K562 (cell line): ENCODE data around the gene LENG9. TPM values are rescaled to one million over a fixed set of nuclear protein-coding genes. Genes with fewer than 3 reads are reported as not detected.

ENCODE experiments used
- ATAC-seq: fragments of 200-7000 bp; cut with Tn5 transposase; 3 replicates; pipeline ENCODE4 v1.9.1; 2020; ENCODE audit warnings: moderate library complexity
- BruUV-seq: library from RNA; stranded (reverse); fragments of 400-500 nt; replicated peaks from 2 replicates; lab custom pipeline; 2021; lab: Mats Ljungman, UMichigan
- CTCF ChIA-PET: fragments of 300-600 bp; formaldehyde crosslinking; extraction: SDS; loops from one replicate; lab custom pipeline; 2021; ENCODE audit warnings: low intra/inter-chr PET ratio; lab: Yijun Ruan, JAX
- POLR2A ChIA-PET: fragments of 300-600, 350-650 bp; sonication (Branson Sonifier 250); formaldehyde crosslinking; extraction: SDS; loops from one replicate; lab custom pipeline; 2021; ENCODE audit warnings: antibody characterized with exemption, inconsistent platforms; lab: Yijun Ruan, JAX
- DNase-seq, 4 experiments: peaks; one replicate each; pipeline versions ENCODE4 v3.0.0 to v3.0.0-alpha.2; 2011 to 2018; ENCODE audit warnings: low spot score in 3 of 4, mixed read lengths in 3 of 4; ENCODE audit errors: extremely low read depth in 1 of 4
- FAIRE-seq: peaks from 2 replicates; lab custom pipeline; 2011; peaks lifted over from hg19 to GRCh38; lab: Jason Lieb, UNC
- H2AFZ ChIP-seq: 2 replicates; pipeline ENCODE4 v1.6.0; 2011; ENCODE audit warnings: low read depth, low read length, control low read depth, inconsistent platforms
- H3K27ac ChIP-seq: fragments of 200-600 bp; 3 replicates; pipeline ENCODE4 v1.8.0; 2011; ENCODE audit warnings: low read depth, mild to moderate bottlenecking, control low read depth, inconsistent platforms, low read length, moderate library complexity, mixed read lengths; ENCODE audit errors: extremely low read depth
- H3K27me3 ChIP-seq, 2 experiments: fragments of 300-600 bp in 1 of 2; 2 replicates in 1 of 2; 3 replicates in 1 of 2; pipeline versions ENCODE4 v1.6.0 to v1.8.0; 2011; ENCODE audit warnings: inconsistent platforms in 2 of 2, low read length in 2 of 2, mild to moderate bottlenecking in 1 of 2, mixed read lengths in 1 of 2, moderate library complexity in 1 of 2; ENCODE audit not compliant: control insufficient read depth in 2 of 2, insufficient read depth in 2 of 2
- H3K36me3 ChIP-seq: fragments of 300-600 bp; 3 replicates; pipeline ENCODE4 v1.8.0; 2011; ENCODE audit warnings: mild to moderate bottlenecking, low read length, inconsistent platforms; ENCODE audit not compliant: control insufficient read depth, insufficient read depth
- H3K4me1 ChIP-seq, 2 experiments: fragments of 200-600 bp in 1 of 2; replicated peaks in 1 of 2; 2 replicates in 1 of 2; 3 replicates in 1 of 2; pipeline versions ENCODE4 v1.5.1 to v1.8.0; 2011; ENCODE audit warnings: inconsistent platforms in 2 of 2, low read length in 2 of 2, mild to moderate bottlenecking in 1 of 2, mixed read lengths in 1 of 2, moderate library complexity in 1 of 2; ENCODE audit not compliant: control insufficient read depth in 2 of 2, insufficient read depth in 2 of 2
- H3K4me2 ChIP-seq: 2 replicates; pipeline ENCODE4 v1.6.1; 2011; ENCODE audit warnings: low read length, control low read depth, inconsistent platforms, mixed read lengths; ENCODE audit not compliant: insufficient read depth
- H3K4me3 ChIP-seq: fragments of 200-600 bp; sonication (generic), shearing (Covaris generic); 2 replicates; pipeline ENCODE4 v1.5.1; 2016; ENCODE audit warnings: control low read depth, inconsistent platforms
- H3K79me2 ChIP-seq: fragments of 200-600 bp; 3 replicates; pipeline ENCODE4 v1.8.0; 2011; ENCODE audit warnings: low read length, inconsistent platforms; ENCODE audit not compliant: control insufficient read depth, insufficient read depth
- H3K9ac ChIP-seq, 2 experiments: 2 replicates each; pipeline versions ENCODE4 v1.6.0 to v1.6.1; 2011; ENCODE audit warnings: low read depth in 2 of 2, low read length in 2 of 2, control low read depth in 1 of 2, inconsistent platforms in 1 of 2, mild to moderate bottlenecking in 1 of 2, mixed read lengths in 1 of 2; ENCODE audit not compliant: insufficient read depth in 1 of 2
- H3K9me1 ChIP-seq: one replicate; pipeline ENCODE4 v1.6.0; 2011; ENCODE audit warnings: inconsistent platforms, mild to moderate bottlenecking, low read length, moderate library complexity; ENCODE audit not compliant: control insufficient read depth, insufficient read depth
- H3K9me3 ChIP-seq: replicated peaks from 2 replicates; pipeline ENCODE4 v1.5.1; 2011; ENCODE audit warnings: low read depth, low read length, inconsistent platforms; ENCODE audit not compliant: control insufficient read depth, insufficient read depth
- H4K20me1 ChIP-seq: replicated peaks from 2 replicates; pipeline ENCODE4 v1.6.1; 2011; ENCODE audit warnings: low read length, inconsistent platforms, mixed read lengths; ENCODE audit not compliant: control insufficient read depth, insufficient read depth
- CBFA2T2 ChIP-seq: fragments of 450-650 bp; conservative IDR thresholded peaks from 2 replicates; pipeline ENCODE4 v1.6.1; 2017; ENCODE audit warnings: mild to moderate bottlenecking
- CHCHD3 ChIP-seq: fragments of 250-450 bp; sonication (Bioruptor Pico); IDR thresholded peaks from 2 replicates; pipeline ENCODE4 v2.1.2; 2022; ENCODE audit warnings: mild to moderate bottlenecking
- HDAC2 ChIP-seq: fragments of 450-650 bp; IDR thresholded peaks from 2 replicates; pipeline ENCODE4 v1.6.1; 2016; ENCODE audit warnings: mild to moderate bottlenecking
- KDM1A ChIP-seq, 2 experiments: fragments of 450-650 bp; IDR thresholded peaks; 2 replicates each; pipeline ENCODE4 v1.6.1; 2016; ENCODE audit warnings: mild to moderate bottlenecking in 2 of 2
- MTF1 ChIP-seq: fragments of 250-450 bp; sonication (Bioruptor Pico); IDR thresholded peaks from 2 replicates; pipeline ENCODE4 v1.9.0; 2021; ENCODE audit warnings: moderate library complexity, mild to moderate bottlenecking, inconsistent platforms, borderline replicate concordance
- NFRKB ChIP-seq: fragments of 450-650 bp; IDR thresholded peaks from 2 replicates; pipeline ENCODE4 v1.6.1; 2016; ENCODE audit warnings: low read depth
- POLR2A ChIP-seq: fragments of 450-650 bp; conservative IDR thresholded peaks from 2 replicates; pipeline ENCODE4 v1.6.1; 2016
- POLR2G ChIP-seq: fragments of 200-400 bp; formaldehyde crosslinking; IDR thresholded peaks from 2 replicates; pipeline ENCODE4 v1.6.1; 2017; ENCODE audit warnings: low read depth, mild to moderate bottlenecking, antibody characterized with exemption, low read length, moderate library complexity
- POLR3G ChIP-seq: IDR thresholded peaks from 2 replicates; pipeline ENCODE4 v1.6.1; 2011; ENCODE audit not compliant: insufficient read length, insufficient replicate concordance; ENCODE audit errors: extremely low read depth
- RBFOX2 ChIP-seq: fragments of 200-400 bp; formaldehyde crosslinking; IDR thresholded peaks from 2 replicates; pipeline ENCODE4 v1.6.1; 2017; ENCODE audit warnings: low read depth, mild to moderate bottlenecking, low read length, moderate library complexity
- RFX7 ChIP-seq: fragments of 250-450 bp; sonication (Bioruptor Pico); IDR thresholded peaks from 2 replicates; pipeline ENCODE4 v1.5.1; 2021; ENCODE audit warnings: mild to moderate bottlenecking
- SMAD1 ChIP-seq: fragments of 150-350 bp; IDR thresholded peaks from 2 replicates; pipeline ENCODE4 v1.6.1; 2014; ENCODE audit warnings: low read length, low read depth; ENCODE audit not compliant: partially characterized antibody
- SMAD3 ChIP-seq: fragments of 450-650 bp; formaldehyde crosslinking; conservative IDR thresholded peaks from 2 replicates; pipeline ENCODE4 v1.4.0; 2020; ENCODE audit warnings: mild to moderate bottlenecking
- SMARCB1 ChIP-seq: IDR thresholded peaks from 2 replicates; pipeline ENCODE4 v1.6.1; 2011; ENCODE audit warnings: improper control_type of control experiment, low read depth; ENCODE audit not compliant: insufficient read length
- SUPT5H ChIP-seq: fragments of 450-650 bp; IDR thresholded peaks from 2 replicates; pipeline ENCODE4 v1.6.1; 2016
- ZNF324 ChIP-seq: fragments of 250-450 bp; sonication (Bioruptor Pico); IDR thresholded peaks from 2 replicates; pipeline ENCODE4 v1.4.0; 2020; ENCODE audit warnings: mild to moderate bottlenecking
- ZNF77 ChIP-seq: fragments of 250-450 bp; sonication (Bioruptor Pico); IDR thresholded peaks from 2 replicates; pipeline ENCODE4 v1.5.0; 2020
- WGBS: fragments of 100-300 bp; shearing (Covaris generic); methylation state at CpG from one replicate; pipeline ENCODE4 v1.1.6; 2016; ENCODE audit warnings: low coverage, mixed read lengths; ENCODE audit not compliant: insufficient coverage; ENCODE audit errors: missing lambda C conversion rate; 5-methylcytosine and 5-hydroxymethylcytosine counted together
- in situ Hi-C: fragments of 300-500 bp; cut with MboI; formaldehyde crosslinking; loops from 4 replicates; pipeline ENCODE4 v1.15.0; 2018; ENCODE audit warnings: inconsistent platforms, mixed read lengths
- intact Hi-C: fragments of 100-400 bp; cut with micrococcal nuclease; formaldehyde crosslinking; loops from 2 replicates; pipeline ENCODE4 v1.14.2; 2022
- polyA plus RNA-seq, 8 experiments: library from polyadenylated mRNA; depleted of rRNA in 4 of 8; stranded (reverse) in 5 of 8; unstranded in 3 of 8; fragments of >200 nt; fragmentation: Nextera tagmentation in 2 of 8; fragmentation: Illumina TruSeq in 1 of 8; extraction: Ambion mirVana in 2 of 8; extraction: Trizol in 1 of 8; gene quantifications; 2 replicates each; pipeline versions ENCODE4 v1.2.1 to v1.2.3, GENCODE V29; 2011 to 2014; ENCODE audit warnings: inconsistent platforms in 1 of 8, missing spikeins in 1 of 8
- total RNA-seq, 7 experiments: library from RNA; depleted of rRNA in 6 of 7; stranded (reverse); fragments of >200 nt in 6 of 7; fragmentation: Illumina TruSeq in 2 of 7; extraction: Trizol in 2 of 7; gene quantifications; 2 replicates each; pipeline versions ENCODE4 v1.2.1 to v1.2.3, GENCODE V29; 2011 to 2021; ENCODE audit warnings: low replicate concordance in 1 of 7
- TF ChIP-seq, protein P1 (sequence below): fragments of 450-650 bp; formaldehyde crosslinking; IDR thresholded peaks from 2 replicates; pipeline ENCODE4 v1.4.0; 2022; ENCODE audit warnings: mild to moderate bottlenecking, moderate library complexity
- TF ChIP-seq, protein P2 (sequence below): fragments of 450-650 bp; IDR thresholded peaks from 2 replicates; pipeline ENCODE4 v1.6.1; 2016; ENCODE audit warnings: borderline replicate concordance
- TF ChIP-seq, protein P3 (sequence below): fragments of 450-650 bp; IDR thresholded peaks from 2 replicates; pipeline ENCODE4 v1.6.1; 2016; ENCODE audit warnings: antibody characterized with exemption

Gene LENG9
- total and polyA plus RNA-seq, 9 of the 15 experiments (the other 6 are each of a cell fraction or from before 2014, with no cell fraction given): 0.06 to 0.64 (median 0.33) TPM; not detected in 1

DNA sequence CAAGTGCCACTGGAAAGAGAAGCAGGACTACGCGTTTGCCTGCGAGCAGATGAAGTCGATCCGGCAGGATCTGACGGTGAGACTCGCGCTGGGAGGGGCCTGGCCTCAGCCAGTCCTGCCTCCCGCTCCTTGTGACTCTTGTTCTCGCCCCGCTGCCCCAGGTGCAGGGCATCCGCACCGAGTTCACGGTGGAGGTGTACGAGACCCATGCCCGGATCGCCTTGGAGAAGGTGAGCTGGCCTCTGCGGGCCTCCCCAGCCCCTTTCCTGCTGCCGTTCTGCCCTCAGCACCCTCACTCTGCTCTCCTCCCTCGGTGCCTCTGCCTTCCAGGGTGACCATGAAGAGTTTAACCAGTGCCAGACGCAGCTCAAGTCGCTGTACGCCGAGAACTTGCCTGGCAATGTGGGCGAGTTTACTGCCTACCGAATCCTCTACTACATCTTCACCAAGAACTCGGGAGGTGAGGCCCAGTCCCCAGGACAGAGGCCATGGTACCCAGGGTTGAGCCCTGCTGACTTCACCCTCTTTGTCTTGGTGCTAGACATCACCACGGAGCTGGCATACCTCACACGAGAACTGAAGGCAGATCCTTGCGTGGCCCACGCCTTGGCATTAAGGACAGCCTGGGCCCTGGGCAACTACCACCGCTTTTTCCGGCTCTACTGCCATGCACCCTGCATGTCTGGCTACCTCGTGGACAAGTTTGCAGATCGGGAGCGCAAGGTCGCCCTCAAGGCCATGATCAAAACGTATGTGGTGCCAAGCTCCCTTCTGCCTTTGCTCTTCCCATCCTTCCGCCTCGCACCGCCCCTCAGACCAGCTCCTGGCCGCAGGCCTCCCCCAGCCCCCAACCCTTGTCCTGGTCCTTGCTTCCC, 5.6 kb downstream of the LENG9 start:
- DNase-seq: peak in 2 of 4 experiments; percentile 5 to 6
- Histone ChIP-seq H2AFZ (no peak overlapping the region), H3K9ac (peak overlapping the region in 1 of 2 experiments; percentile 45; a peak in 1 of 4 replicates), H3K9me1 (peaks cover 2% of the 10 kb centered on the region), H3K4me3 (no peak overlapping the region), H3K79me2 (peaks cover 13% of the 10 kb centered on the region), H3K9me3 (no peaks in the 10 kb centered on the region), H4K20me1 (peaks cover 19% of the 10 kb centered on the region; the same call in 1 of the 2 replicates), H3K4me1 (peaks cover 0 to 27% of the 10 kb centered on the region in 2 experiments; a peak in 2 of 5 replicates), H3K36me3 (peaks cover 94% of the 10 kb centered on the region), H3K27ac (no peak overlapping the region), H3K27me3 (no peaks in the 10 kb centered on the region), H3K4me2 (no peak overlapping the region)
- intact Hi-C loops: no loop called here
- POLR2A ChIA-PET: interaction anchor here (0.6 to 1.1 kb wide), 2 partner anchors 10 to 765 kb away, joined by 3 to 6 read pairs; partner anchors contain the start of gene LENG8
- CTCF ChIA-PET: no interaction called here
- 91% methylated on average over 29 of the region's 42 CpGs for WGBS
- FAIRE-seq: no peak
- BruUV-seq: no TSS peak
- TF ChIP-seq ZNF77: no peak
- TF ChIP-seq SMAD1: no peak
- no peak for TF ChIP-seq NFRKB
- peak; percentile 52 for TF ChIP-seq RBFOX2
- no peak for TF ChIP-seq RFX7 (CRISPR knock-in tag)
- TF ChIP-seq, protein P1, sequence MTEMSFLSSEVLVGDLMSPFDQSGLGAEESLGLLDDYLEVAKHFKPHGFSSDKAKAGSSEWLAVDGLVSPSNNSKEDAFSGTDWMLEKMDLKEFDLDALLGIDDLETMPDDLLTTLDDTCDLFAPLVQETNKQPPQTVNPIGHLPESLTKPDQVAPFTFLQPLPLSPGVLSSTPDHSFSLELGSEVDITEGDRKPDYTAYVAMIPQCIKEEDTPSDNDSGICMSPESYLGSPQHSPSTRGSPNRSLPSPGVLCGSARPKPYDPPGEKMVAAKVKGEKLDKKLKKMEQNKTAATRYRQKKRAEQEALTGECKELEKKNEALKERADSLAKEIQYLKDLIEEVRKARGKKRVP (CRISPR knock-in tag): no peak
- no peak for TF ChIP-seq POLR3G
- TF ChIP-seq, protein P2, sequence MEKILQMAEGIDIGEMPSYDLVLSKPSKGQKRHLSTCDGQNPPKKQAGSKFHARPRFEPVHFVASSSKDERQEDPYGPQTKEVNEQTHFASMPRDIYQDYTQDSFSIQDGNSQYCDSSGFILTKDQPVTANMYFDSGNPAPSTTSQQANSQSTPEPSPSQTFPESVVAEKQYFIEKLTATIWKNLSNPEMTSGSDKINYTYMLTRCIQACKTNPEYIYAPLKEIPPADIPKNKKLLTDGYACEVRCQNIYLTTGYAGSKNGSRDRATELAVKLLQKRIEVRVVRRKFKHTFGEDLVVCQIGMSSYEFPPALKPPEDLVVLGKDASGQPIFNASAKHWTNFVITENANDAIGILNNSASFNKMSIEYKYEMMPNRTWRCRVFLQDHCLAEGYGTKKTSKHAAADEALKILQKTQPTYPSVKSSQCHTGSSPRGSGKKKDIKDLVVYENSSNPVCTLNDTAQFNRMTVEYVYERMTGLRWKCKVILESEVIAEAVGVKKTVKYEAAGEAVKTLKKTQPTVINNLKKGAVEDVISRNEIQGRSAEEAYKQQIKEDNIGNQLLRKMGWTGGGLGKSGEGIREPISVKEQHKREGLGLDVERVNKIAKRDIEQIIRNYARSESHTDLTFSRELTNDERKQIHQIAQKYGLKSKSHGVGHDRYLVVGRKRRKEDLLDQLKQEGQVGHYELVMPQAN: no peak
- no peak for TF ChIP-seq SMARCB1
- TF ChIP-seq HDAC2: no peak
- TF ChIP-seq POLR2A: 0 out of 2 replicates have a peak, but pooled peaks have one; percentile 8
- TF ChIP-seq CHCHD3 (CRISPR knock-in tag): no peak
- TF ChIP-seq, protein P3, sequence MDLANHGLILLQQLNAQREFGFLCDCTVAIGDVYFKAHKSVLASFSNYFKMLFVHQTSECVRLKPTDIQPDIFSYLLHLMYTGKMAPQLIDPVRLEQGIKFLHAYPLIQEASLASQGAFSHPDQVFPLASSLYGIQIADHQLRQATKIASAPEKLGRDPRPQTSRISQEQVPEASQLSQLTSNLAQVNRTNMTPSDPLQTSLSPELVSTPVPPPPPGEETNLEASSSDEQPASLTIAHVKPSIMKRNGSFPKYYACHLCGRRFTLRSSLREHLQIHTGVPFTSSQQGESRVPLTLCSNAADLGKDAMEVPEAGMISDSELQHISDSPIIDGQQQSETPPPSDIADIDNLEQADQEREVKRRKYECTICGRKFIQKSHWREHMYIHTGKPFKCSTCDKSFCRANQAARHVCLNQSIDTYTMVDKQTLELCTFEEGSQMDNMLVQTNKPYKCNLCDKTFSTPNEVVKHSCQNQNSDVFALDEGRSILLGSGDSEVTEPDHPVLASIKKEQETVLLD: no peak
- TF ChIP-seq MTF1 (CRISPR knock-in tag): no peak
- peak; percentile 45 for TF ChIP-seq POLR2G
- TF ChIP-seq CBFA2T2: no peak
- no peak for TF ChIP-seq KDM1A (IDR thresholded peaks at IDR 0.05)
- TF ChIP-seq ZNF324 (CRISPR knock-in tag): no peak
- TF ChIP-seq SMAD3 (CRISPR knock-in tag): no peak
- TF ChIP-seq SUPT5H: 0 out of 2 replicates have a peak, but pooled peaks have one; percentile 30
- no peak for ATAC-seq
- in situ Hi-C loops: no loop called here
